ENCODE results near the gene THAP11.

THAP11 gene

DNA sequence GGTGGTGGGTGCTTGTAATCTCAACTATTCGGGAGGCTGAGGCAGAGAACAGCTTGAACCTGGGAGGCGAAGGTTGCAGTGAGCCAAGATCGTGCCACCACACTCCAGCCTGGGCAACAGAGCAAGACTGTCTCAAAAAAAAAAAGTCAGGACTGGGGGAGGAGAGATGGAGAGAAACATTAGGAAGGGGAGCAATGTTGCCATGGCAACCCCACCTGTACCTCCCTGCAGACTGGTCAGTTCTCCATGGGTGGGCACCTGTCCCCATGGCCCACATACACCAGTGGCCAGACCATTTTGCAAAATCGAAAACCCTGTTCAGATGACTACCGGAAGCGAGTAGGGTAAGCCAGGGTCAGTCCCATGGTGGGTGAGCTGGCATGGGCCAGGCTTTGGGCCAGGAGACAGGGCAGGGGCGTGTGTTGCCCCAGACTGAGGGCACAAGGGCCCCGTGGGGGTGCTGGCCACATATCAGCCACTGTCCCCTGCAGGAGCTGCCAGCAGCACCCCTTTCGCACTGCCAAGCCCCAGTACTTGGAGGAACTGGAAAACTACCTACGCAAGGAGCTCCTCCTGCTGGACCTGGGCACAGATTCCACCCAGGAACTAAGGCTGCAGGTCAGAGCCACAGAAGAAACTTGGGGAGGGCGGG lies 21.4 kb upstream of the THAP11 start:
- no peak for DNase-seq (ENCODE audit: low read depth)
- TF ChIP-seq, protein P1, sequence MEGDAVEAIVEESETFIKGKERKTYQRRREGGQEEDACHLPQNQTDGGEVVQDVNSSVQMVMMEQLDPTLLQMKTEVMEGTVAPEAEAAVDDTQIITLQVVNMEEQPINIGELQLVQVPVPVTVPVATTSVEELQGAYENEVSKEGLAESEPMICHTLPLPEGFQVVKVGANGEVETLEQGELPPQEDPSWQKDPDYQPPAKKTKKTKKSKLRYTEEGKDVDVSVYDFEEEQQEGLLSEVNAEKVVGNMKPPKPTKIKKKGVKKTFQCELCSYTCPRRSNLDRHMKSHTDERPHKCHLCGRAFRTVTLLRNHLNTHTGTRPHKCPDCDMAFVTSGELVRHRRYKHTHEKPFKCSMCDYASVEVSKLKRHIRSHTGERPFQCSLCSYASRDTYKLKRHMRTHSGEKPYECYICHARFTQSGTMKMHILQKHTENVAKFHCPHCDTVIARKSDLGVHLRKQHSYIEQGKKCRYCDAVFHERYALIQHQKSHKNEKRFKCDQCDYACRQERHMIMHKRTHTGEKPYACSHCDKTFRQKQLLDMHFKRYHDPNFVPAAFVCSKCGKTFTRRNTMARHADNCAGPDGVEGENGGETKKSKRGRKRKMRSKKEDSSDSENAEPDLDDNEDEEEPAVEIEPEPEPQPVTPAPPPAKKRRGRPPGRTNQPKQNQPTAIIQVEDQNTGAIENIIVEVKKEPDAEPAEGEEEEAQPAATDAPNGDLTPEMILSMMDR (IDR thresholded peaks at IDR 0.05; ENCODE audit: insufficient read depth, low read depth, low read length, missing control alignments) = no peak
- no peak overlapping the region for H3K4me3 ChIP-seq (ENCODE audit: low read length)

DNA sequence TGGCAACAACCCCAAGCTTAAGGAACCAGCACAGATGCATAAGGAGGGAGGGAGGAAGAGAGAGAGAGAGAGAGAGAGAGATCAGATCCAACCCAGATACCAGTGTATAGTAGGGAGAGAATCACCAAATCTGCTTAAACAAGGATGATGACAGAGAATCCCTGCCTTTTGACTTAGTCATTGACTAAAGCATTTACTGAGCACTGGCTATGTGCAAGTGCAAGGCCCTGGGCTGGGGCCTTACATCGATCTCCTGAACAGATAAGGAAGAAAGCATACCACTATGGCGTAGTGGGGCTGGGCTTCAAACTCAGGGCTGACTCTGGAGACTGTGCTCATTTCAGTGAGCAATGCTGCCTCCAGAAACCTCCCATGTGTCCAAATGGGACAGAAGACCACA lies 19.6 kb upstream of the THAP11 start:
- no peak overlapping the region for H3K4me3 ChIP-seq (ENCODE audit: low read length)
- no peak for DNase-seq (ENCODE audit: low read depth)
- TF ChIP-seq, protein P1 (IDR thresholded peaks at IDR 0.05; ENCODE audit: insufficient read depth, low read depth, low read length, missing control alignments) = no peak

DNA sequence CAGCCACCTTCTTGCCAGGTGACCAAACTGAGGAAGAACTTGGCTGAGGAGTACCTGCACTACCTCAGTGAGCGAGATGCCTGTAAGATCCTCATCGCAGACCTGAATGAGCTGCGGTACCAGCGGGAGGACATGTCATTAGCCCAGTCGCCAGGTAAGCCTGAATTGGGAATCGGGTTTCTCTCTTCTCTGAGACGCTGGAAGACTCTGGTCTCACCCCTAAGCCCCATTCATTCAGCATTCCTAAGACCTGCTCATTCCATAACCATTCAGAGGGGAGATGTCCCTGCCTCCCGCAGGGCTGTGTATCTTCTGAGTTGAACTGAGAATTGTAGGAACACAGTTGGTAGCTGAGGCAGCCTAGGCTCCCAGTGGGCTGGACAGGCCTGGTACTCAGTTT lies 17.0 kb upstream of the THAP11 start:
- TF ChIP-seq, protein P1 (IDR thresholded peaks at IDR 0.05; ENCODE audit: insufficient read depth, low read depth, low read length, missing control alignments) = no peak
- DNase-seq (ENCODE audit: low read depth) = no peak

DNA sequence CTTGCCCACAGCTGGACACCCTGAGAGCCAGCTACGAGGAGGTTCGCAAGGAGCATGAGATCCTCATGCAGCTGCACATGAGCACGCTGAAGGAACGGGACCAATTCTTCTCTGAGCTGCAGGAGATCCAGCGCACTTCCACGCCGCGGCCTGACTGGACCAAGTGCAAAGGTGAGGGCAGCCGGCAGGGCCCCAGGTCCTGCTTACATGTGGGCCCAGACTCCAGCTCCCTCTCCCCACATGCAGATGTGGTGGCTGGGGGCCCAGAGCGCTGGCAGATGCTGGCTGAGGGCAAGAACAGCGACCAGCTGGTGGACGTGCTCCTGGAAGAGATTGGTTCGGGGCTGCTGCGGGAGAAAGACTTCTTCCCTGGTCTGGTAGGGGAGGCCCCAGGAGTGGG lies 16.2 kb upstream of the THAP11 start:
- H3K4me3 ChIP-seq (ENCODE audit: low read length) = no peak overlapping the region
- DNase-seq (ENCODE audit: low read depth) = no peak
- TF ChIP-seq, protein P1 (IDR thresholded peaks at IDR 0.05; ENCODE audit: insufficient read depth, low read depth, low read length, missing control alignments) = no peak

More for the DNA sequence above, 17.0 kb upstream of the THAP11 start:
- H3K4me3 ChIP-seq (ENCODE audit: low read length) = no peak overlapping the region

DNA sequence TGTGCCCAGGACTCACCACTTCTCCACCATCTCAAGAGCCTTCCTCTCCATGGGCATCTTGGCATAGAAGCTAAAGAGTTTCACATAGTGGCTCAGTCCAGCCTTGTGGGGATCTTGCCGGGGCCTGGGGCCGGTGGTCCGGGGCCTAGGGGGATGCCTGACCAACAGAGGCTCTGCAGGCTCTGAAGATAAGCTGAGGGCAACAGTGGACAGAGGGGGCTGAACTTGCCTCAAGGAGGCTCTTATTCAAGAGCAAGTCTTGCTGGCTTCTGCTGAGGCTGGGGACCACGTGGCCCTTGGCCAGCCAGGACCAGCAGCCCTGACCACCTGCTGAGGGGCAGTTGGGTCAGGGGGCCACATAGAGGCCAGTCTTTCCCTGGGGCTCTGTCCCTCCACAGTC lies 13.5 kb upstream of the THAP11 start:
- DNase-seq (ENCODE audit: low read depth) = no peak
- no peak overlapping the region for H3K4me3 ChIP-seq (ENCODE audit: low read length)
- TF ChIP-seq, protein P1 (IDR thresholded peaks at IDR 0.05; ENCODE audit: insufficient read depth, low read depth, low read length, missing control alignments) = no peak

DNA sequence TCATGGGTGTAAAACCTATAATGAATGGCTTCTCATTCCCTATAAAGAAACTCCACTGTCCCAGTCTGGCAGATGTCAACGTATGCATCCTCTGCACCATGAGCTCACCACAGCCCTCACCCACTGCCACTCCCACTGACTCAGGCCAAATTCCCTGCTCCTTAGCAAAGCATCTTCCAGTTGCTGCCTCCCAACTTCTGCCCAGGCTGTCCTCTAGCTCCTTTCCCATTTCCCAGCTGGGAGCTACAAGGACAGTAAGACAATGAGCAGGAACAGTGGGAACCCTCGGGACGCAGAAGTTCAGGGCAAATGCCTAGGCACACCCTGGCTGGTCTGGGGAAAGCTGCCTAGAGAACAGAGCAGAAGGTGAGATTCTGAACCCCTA lies 9.1 kb upstream of the THAP11 start:
- H3K4me3 ChIP-seq (ENCODE audit: low read length) = peak overlapping the region; percentile 71
- DNase-seq (ENCODE audit: low read depth) = peak; percentile 90

More for the DNA sequence above, 9.1 kb upstream of the THAP11 start:
- TF ChIP-seq, protein P1 (IDR thresholded peaks at IDR 0.05; ENCODE audit: insufficient read depth, low read depth, low read length, missing control alignments) = no peak

All from epithelial cell of esophagus (primary cell).